IPS-20b (cell line): Measurements from ENCODE around the gene RBBP6.
"Not testable (repeated sequence)": the region's sequence is repeated elsewhere in the genome, so short reads cannot be mapped to it uniquely, and the experiment has no call there.

Source experiments
- H3K27ac ChIP-seq: one replicate; pipeline ENCODE4 v1.5.1; 2013; ENCODE audit warnings: low read length
- H3K27me3 ChIP-seq: 2 replicates; pipeline ENCODE4 v1.6.1; 2013; ENCODE audit warnings: mild to moderate bottlenecking, low read length, inconsistent platforms; ENCODE audit not compliant: insufficient read depth
- H3K36me3 ChIP-seq: 2 replicates; pipeline ENCODE4 v1.6.1; 2013; ENCODE audit warnings: low read depth, mild to moderate bottlenecking, inconsistent platforms, low read length, moderate library complexity; ENCODE audit not compliant: insufficient read depth
- H3K4me1 ChIP-seq: 2 replicates; pipeline ENCODE4 v1.6.1; 2013; ENCODE audit warnings: mild to moderate bottlenecking, control low read depth, inconsistent platforms, low read length, moderate library complexity; ENCODE audit not compliant: insufficient read depth
- H3K4me3 ChIP-seq: 2 replicates; pipeline ENCODE4 v1.5.1; 2013; ENCODE audit warnings: mild to moderate bottlenecking, low read length, inconsistent platforms
- H3K9ac ChIP-seq: 2 replicates; pipeline ENCODE4 v1.6.1; 2013; ENCODE audit warnings: low read depth, mild to moderate bottlenecking, inconsistent platforms, low read length, moderate library complexity
- H3K9me3 ChIP-seq: 2 replicates; pipeline ENCODE4 v1.6.1; 2013; ENCODE audit warnings: mild to moderate bottlenecking, low read depth, low read length, inconsistent platforms; ENCODE audit not compliant: insufficient read depth

RBBP6 gene

DNA sequence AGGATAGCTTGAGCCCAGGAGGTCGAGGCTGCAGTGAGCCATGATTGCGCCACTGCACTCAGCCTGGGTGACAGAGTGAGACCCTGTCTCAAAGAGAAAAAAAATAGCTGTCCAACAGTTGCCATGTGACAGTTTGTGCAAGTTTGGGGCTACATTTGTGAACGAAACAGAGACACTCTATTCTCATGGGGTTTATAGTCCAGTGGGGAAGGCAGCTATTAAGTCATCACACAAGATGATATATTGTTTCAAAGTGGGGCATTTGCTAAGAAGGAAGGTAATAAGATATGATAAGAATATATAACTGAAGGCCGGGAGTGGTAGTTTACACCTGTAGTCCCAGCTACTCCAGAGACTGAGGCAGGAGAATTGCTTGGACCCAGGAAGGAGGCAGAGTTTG lies 73.3 kb downstream of the RBBP6 start:
- Histone ChIP-seq H3K36me3 (no peaks in the 10 kb centered on the region), H3K4me1 (no peaks in the 10 kb centered on the region), H3K9me3 (no peaks in the 10 kb centered on the region), H3K27me3 (peaks cover 39% of the 10 kb centered on the region), H3K27ac (no peak overlapping the region), H3K9ac (no peak overlapping the region), H3K4me3 (no peak overlapping the region)

DNA sequence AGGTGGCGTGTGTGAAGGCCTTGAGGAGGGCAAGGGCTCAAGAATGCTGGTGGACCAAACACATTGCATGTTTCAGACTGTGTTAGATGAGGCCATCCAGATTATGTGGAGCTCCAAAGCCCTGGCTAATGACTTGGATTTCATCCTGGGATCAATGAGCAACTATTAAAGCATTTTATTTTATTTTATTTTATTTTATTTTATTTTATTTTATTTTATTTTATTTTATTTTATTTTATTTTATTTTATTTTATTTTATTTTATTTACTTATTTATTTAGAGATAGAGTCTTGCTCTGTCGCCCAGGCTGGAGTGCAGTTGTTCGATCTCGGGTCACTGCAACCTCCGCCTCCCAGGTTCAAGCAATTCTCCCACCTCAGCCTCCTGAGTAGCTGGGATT lies 73.9 kb downstream of the RBBP6 start:
- peaks cover 33% of the 10 kb centered on the region for H3K27me3 ChIP-seq
- H3K9me3 ChIP-seq, H3K9ac ChIP-seq, H3K4me3 ChIP-seq, H3K27ac ChIP-seq, H3K36me3 ChIP-seq, H3K4me1 ChIP-seq: not testable (repeated sequence)

DNA sequence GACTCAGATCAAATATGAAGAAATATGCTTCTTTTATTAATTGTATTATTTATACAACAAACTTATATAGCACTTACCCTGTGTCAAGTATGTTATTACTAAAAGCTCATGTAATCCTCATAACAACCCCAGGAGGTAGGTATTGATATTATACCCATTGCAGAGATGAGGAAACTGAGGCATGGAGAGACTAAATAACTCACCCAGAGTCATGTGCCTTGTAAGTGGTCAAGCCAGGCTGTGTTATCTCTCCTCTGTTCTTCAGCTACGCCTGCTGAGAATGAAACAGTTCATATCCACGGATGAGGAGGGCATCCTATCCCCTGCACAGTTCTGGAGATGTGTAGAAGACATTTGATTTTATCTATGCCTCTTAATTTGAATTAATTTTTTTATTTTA lies 78.1 kb downstream of the RBBP6 start:
- H3K27ac ChIP-seq: no peak overlapping the region
- H3K36me3 ChIP-seq: no peaks in the 10 kb centered on the region
- no peaks in the 10 kb centered on the region for H3K9me3 ChIP-seq
- no peak overlapping the region for H3K4me3 ChIP-seq
- no peaks in the 10 kb centered on the region for H3K4me1 ChIP-seq
- no peak overlapping the region for H3K9ac ChIP-seq
- no peaks in the 10 kb centered on the region for H3K27me3 ChIP-seq
